Heart left ventricle (tissue), 16 donors: ENCODE measurements around the gene ASPSCR1. TPM values are rescaled to one million over a fixed set of nuclear protein-coding genes. Genes with fewer than 3 reads are reported as not detected.
A peak's percentile ranks its signal among the peaks of the same experiment; 100 is the strongest.
"Not testable (repeated sequence)": the region's sequence is repeated elsewhere in the genome, so short reads cannot be mapped to it uniquely, and the experiment has no call there.

Experiments
- ATAC-seq, 4 donors: fragments of 200-7000 bp; cut with Tn5 transposase; one replicate each; pipeline ENCODE4 v1.9.1; 2020 to 2022; ENCODE audit warnings: moderate library complexity in 4 of 4, mild to moderate bottlenecking in 3 of 4, moderate number of reproducible peaks in 1 of 4
- DNase-seq, 5 donors: peaks; one replicate each; pipeline ENCODE4 v3.0.0-alpha.2; 2020
- H3K27ac ChIP-seq, 12 donors: fragments of 200-600 bp; sonication (generic) in 4 of 12; one replicate each; pipeline versions ENCODE4 v1.5.0 to v1.8.0; 2016 to 2022; ENCODE audit warnings: mild to moderate bottlenecking in 2 of 12
- H3K27me3 ChIP-seq, 9 donors: fragments of 200-600 bp; sonication (generic) in 2 of 9; one replicate each; pipeline versions ENCODE4 v1.5.1 to v1.8.0; 2016 to 2022; ENCODE audit warnings: mild to moderate bottlenecking in 3 of 9
- H3K36me3 ChIP-seq, 9 donors: fragments of 200-600 bp; sonication (generic) in 2 of 9; one replicate each; pipeline versions ENCODE4 v1.5.0 to v1.8.0; 2018 to 2022; ENCODE audit warnings: mild to moderate bottlenecking in 2 of 9
- H3K4me1 ChIP-seq, 12 donors: fragments of 200-600 bp; sonication (generic) in 4 of 12; one replicate each; pipeline versions ENCODE4 v1.5.0 to v1.8.0; 2016 to 2022; ENCODE audit warnings: mild to moderate bottlenecking in 3 of 12
- H3K4me3 ChIP-seq, 12 donors: fragments of 200-600 bp; sonication (generic) in 4 of 12; one replicate each; pipeline versions ENCODE4 v1.5.0 to v1.8.0; 2017 to 2022; ENCODE audit warnings: mild to moderate bottlenecking in 9 of 12, moderate library complexity in 4 of 12
- H3K9me3 ChIP-seq, 12 donors: fragments of 200-600 bp; sonication (generic) in 4 of 12; one replicate each; pipeline versions ENCODE4 v1.5.0 to v1.8.0; 2016 to 2022; ENCODE audit warnings: mild to moderate bottlenecking in 1 of 12
- POLR2A ChIP-seq, 2 donors: fragments of 450-650 bp; IDR thresholded peaks; one replicate each; pipeline ENCODE4 v1.6.1; 2017; ENCODE audit warnings: antibody characterized with exemption in 2 of 2, mild to moderate bottlenecking in 2 of 2, moderate library complexity in 2 of 2
- WGBS, 4 donors: extraction: QIAGEN DNeasy Blood & Tissue Kit in 2 of 4; methylation state at CpG; one replicate each; pipeline versions ENCODE4 v1.1.5 to v1.1.7; 2013 to 2018; 5-methylcytosine and 5-hydroxymethylcytosine counted together
- intact Hi-C, 10 donors: fragments of 100-400 bp; cut with DNase I; formaldehyde crosslinking; loops; one replicate each; pipeline versions ENCODE4 v1.11.1 to v1.14.2; 2022
- polyA plus RNA-seq, 2 donors: library from polyadenylated mRNA; stranded (reverse); fragments of 200-250 nt; gene quantifications; one replicate each; pipeline ENCODE4 v1.2.3, GENCODE V29; 2013
- total RNA-seq, 9 donors: library from RNA; depleted of rRNA in 2 of 9; stranded (reverse); fragments of >200 nt in 2 of 9; fragmentation: NEBNext Ultra II Directional in 3 of 9; extraction: Animal tissue kit (Norgen Biotek cat#: 25700) in 3 of 9; gene quantifications; one replicate each; pipeline versions ENCODE4 v1.1.0 to v1.2.4, GENCODE V29; 2016 to 2023
- TF ChIP-seq, protein P1 (sequence below), 12 donors: fragments of 200-600 bp; sonication (generic) in 4 of 12; IDR thresholded peaks; one replicate each; pipeline versions ENCODE4 v1.5.0 to v1.8.0; 2018 to 2022; ENCODE audit warnings: antibody characterized with exemption in 12 of 12, mild to moderate bottlenecking in 5 of 12
- donor health status: ischemic (EF 13 %, LVEDD 7.1; RV severe dilation, severe dysfunction).
- donor health status: healthy with polysubstance abuse.
- donor health status: DM: no; HTN: yes; CAD: no.
- donor health status: DM: no; HTN: no; CAD: no.
- donor health status: ischemic (EF 25% LVEDD 6.9; RV normal size, moderate dysfunction).
- donor health status: ischemic (EF 25% LVEDD 5.7; RV mildly dilated, moderate dysfunction).
- donor health status: healthy.
- donor health status: DM: yes; HTN: yes; CAD: no.
- donor health status: ischemic (EF 35%, LVEDD 5.7; RV mildly dilated, moderate dysfunction).
- donor health status: nonischemic (EF 11% LVEDD 7.7; RV severe dilation, severe dysfunction).
- donor health status: DM: yes; HTN: yes; CAD: no.
- donor health status: PGD.
- donor health status: ischemic (EF 29% LVEDD 5.4; RV normal size, mild dysfunction).
- donor health status: nonischemic (EF 23%, LVEDD 6.1; RV moderate dilation, normal function).

The ASPSCR1 gene
- total and polyA plus RNA-seq, 11 donors, result 15.1 to 43.6 (median 22.9) TPM

- intact Hi-C loops, result loop anchor here in 4 of 10 donors (1.0 to 10.0 kb wide), 4 partner anchors 59 to 287 kb away; partner anchors contain the start of gene FASN (in 2 of the 4)
- ATAC-seq, result no peak
- Histone ChIP-seq H3K4me3 (peak overlapping the region in 10 of 12 donors; percentile 60 to 92 (median 73)), H3K27me3 (no peaks in the 10 kb centered on the region), H3K36me3 (peaks cover 0 to 5% (median 0%) of the 10 kb centered on the region in 9 donors), H3K4me1 (peaks cover 4 to 31% (median 14%) of the 10 kb centered on the region in 12 donors), H3K27ac (peak overlapping the region in 11 of 12 donors; percentile 91 to 98 (median 95)), H3K9me3 (no peaks in the 10 kb centered on the region)
- WGBS, 4 donors, result 7 to 12% (median 10%) methylated on average over 10 of the region's 10 CpGs
- no peak for DNase-seq
- TF ChIP-seq POLR2A (IDR thresholded peaks at IDR 0.05), result no peak
- TF ChIP-seq, protein P1, sequence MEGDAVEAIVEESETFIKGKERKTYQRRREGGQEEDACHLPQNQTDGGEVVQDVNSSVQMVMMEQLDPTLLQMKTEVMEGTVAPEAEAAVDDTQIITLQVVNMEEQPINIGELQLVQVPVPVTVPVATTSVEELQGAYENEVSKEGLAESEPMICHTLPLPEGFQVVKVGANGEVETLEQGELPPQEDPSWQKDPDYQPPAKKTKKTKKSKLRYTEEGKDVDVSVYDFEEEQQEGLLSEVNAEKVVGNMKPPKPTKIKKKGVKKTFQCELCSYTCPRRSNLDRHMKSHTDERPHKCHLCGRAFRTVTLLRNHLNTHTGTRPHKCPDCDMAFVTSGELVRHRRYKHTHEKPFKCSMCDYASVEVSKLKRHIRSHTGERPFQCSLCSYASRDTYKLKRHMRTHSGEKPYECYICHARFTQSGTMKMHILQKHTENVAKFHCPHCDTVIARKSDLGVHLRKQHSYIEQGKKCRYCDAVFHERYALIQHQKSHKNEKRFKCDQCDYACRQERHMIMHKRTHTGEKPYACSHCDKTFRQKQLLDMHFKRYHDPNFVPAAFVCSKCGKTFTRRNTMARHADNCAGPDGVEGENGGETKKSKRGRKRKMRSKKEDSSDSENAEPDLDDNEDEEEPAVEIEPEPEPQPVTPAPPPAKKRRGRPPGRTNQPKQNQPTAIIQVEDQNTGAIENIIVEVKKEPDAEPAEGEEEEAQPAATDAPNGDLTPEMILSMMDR (IDR thresholded peaks at IDR 0.05), result no peak
Measured at GRCh38 chr17:82037889-82038195, 60.4 kb downstream of the ASPSCR1 start.

GRCh38 chr17:82038796-82039409 is 61.5 kb downstream of the ASPSCR1 start:
- H3K27me3 ChIP-seq, DNase-seq, H3K4me3 ChIP-seq, H3K36me3 ChIP-seq, ATAC-seq, H3K9me3 ChIP-seq: not testable (repeated sequence)
- intact Hi-C loops, result loop anchor here in 3 of 10 donors (5.0 to 10.0 kb wide), 3 partner anchors 58 to 286 kb away; partner anchors contain the start of gene FASN (in 1 of the 3)
- 88 to 92% (median 91%) methylated on average over 16 of the region's 16 CpGs for WGBS, 4 donors
- peaks cover 4 to 31% (median 14%) of the 10 kb centered on the region in 12 donors for H3K4me1 ChIP-seq
- H3K27ac ChIP-seq, result peak overlapping the region in 1 of 12 donors; percentile 37

DNA sequence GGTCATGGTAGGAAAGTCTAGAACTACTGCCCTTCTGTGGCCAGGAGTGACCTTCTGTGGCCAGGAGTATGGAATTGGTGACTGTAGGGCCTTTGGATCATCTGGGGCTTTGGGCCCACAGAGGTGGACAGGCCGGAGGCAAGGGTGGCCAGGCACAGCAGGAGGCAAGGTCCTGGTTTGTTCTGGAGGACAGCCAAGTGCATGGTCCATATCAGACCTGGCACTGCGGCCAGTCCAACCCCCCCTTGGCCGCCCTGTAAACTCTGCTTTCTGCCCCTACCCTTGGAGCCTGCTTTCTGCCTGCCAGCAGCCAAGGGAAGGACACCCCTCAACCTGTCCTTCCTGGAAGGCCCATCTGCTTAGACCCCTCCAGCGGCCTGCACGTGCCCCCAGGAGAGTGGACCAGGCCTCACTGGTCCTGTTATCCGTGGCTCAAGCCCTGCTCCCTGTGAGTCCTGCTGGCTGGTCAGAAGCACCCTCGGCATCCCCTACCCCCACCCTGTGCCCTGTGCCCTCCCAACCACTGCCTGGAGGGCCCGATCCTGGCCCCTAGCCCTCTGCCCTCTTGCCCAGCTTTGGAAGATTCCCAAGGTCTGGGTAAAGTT is 62.4 kb downstream of the ASPSCR1 start:
- no peak for TF ChIP-seq POLR2A (IDR thresholded peaks at IDR 0.05)
- TF ChIP-seq, protein P1 (IDR thresholded peaks at IDR 0.05), result no peak
- intact Hi-C loops, result loop anchor here in 3 of 10 donors (5.0 to 10.0 kb wide), 3 partner anchors 58 to 285 kb away; partner anchors contain the start of gene FASN (in 1 of the 3)

DNA sequence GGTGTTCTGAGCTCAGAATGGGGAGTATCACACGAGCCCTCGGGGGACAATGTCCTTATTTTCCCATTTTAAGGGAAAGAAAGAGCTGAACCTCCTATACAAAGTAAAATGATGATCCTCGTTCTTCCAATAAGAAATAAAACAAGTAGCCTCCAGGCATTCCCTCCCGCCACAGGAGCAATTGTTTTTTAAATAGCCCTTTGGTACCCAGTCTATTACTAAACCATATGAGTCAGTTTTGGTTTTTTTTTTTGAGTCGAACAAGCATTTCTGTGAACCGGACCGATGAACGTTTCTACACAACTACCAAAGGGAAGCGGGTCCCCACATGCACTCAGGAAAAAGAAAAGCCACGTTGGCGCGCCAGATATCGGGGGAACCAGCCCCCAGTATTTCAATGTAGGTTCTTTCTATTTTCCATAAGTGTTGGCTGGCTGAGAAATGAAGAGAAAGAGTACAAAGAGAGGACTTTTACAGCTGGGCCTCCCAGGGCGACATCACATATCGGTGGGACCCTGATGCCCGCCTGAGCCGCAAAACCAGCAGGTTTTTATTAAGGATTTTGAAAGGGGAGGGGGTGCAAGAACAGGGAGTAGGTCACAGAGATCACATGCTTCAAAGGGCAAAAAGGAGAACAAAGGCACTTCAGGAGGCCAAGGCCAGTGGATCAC is 63.9 kb downstream of the ASPSCR1 start:
- intact Hi-C loops, result no loop called here
- no peak overlapping the region for H3K4me3 ChIP-seq
- ATAC-seq (no peak), DNase-seq (no peak)
- WGBS, 4 donors, result 88 to 92% (median 89%) methylated on average over 17 of the region's 17 CpGs
- TF ChIP-seq, protein P1 (IDR thresholded peaks at IDR 0.05), result no peak
- no peak for TF ChIP-seq POLR2A (IDR thresholded peaks at IDR 0.05)
- H3K27ac ChIP-seq, result no peak overlapping the region
- H3K4me1 ChIP-seq, result peaks cover 0 to 21% (median 10%) of the 10 kb centered on the region in 12 donors
- no peaks in the 10 kb centered on the region for H3K27me3 ChIP-seq
- no peaks in the 10 kb centered on the region for H3K36me3 ChIP-seq
- no peaks in the 10 kb centered on the region for H3K9me3 ChIP-seq

More for the DNA sequence above, 62.4 kb downstream of the ASPSCR1 start:
- no peak overlapping the region for H3K4me3 ChIP-seq
- H3K36me3 ChIP-seq, result peaks cover 0 to 5% (median 0%) of the 10 kb centered on the region in 9 donors
- 87 to 90% (median 89%) methylated on average over 6 to 8 of the region's 8 CpGs for WGBS, 4 donors
- no peak for ATAC-seq
- H3K9me3 ChIP-seq, result no peaks in the 10 kb centered on the region
- no peak overlapping the region for H3K27ac ChIP-seq
- peaks cover 4 to 31% (median 14%) of the 10 kb centered on the region in 12 donors for H3K4me1 ChIP-seq
- no peak for DNase-seq
- H3K27me3 ChIP-seq, result no peaks in the 10 kb centered on the region
